ENCODE data around the gene ZMYND10.

The ZMYND10 gene

DNA sequence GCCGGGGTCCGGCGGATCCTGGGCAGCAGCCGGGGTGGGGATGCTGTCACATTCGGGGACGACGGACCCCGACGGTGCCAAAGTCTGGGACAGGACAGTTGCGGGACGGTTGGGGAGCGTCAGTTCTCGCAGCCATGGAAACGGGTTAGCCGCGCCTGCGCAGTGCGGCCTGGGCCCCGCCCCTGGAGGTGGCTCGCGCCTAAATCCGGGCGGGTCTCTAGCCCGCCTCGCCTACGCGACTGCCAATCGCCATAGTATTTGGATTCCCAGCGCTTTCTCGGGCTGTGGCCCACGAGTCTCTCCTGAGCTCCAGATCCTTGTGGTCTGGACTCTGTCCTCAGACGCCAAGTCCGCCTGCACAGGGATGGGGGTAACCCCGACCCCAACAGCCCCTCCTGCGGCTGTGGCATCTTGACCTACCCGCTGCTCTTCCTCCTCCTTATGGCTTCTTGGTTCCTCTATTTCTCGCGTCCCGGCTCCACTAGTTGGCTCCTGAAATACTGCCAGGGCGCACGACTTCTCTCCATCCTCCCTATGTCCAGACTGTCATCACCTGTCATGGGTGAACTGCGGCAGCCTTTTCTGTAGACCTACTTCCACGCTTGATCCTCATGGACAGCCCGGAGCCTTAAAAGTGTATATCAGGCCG, at the start of gene ZMYND10:
TSS of gene ZMYND10 (minus strand) at position 147 of the 649 bp plus-strand sequence. CDS start 153 bp downstream, outside the sequence.
- peak within 1 kb of the TSS; percentile 55 for H3K4me3 ChIP-seq (ENCODE audit: control insufficient read depth, low read depth, low read length)
- DNase-seq (ENCODE audit: low read depth), result no peak
- TF ChIP-seq, protein P1, sequence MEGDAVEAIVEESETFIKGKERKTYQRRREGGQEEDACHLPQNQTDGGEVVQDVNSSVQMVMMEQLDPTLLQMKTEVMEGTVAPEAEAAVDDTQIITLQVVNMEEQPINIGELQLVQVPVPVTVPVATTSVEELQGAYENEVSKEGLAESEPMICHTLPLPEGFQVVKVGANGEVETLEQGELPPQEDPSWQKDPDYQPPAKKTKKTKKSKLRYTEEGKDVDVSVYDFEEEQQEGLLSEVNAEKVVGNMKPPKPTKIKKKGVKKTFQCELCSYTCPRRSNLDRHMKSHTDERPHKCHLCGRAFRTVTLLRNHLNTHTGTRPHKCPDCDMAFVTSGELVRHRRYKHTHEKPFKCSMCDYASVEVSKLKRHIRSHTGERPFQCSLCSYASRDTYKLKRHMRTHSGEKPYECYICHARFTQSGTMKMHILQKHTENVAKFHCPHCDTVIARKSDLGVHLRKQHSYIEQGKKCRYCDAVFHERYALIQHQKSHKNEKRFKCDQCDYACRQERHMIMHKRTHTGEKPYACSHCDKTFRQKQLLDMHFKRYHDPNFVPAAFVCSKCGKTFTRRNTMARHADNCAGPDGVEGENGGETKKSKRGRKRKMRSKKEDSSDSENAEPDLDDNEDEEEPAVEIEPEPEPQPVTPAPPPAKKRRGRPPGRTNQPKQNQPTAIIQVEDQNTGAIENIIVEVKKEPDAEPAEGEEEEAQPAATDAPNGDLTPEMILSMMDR (IDR thresholded peaks at IDR 0.05; ENCODE audit: control insufficient read depth, insufficient read depth, low read depth, low read length, missing control alignments), result no peak

DNA sequence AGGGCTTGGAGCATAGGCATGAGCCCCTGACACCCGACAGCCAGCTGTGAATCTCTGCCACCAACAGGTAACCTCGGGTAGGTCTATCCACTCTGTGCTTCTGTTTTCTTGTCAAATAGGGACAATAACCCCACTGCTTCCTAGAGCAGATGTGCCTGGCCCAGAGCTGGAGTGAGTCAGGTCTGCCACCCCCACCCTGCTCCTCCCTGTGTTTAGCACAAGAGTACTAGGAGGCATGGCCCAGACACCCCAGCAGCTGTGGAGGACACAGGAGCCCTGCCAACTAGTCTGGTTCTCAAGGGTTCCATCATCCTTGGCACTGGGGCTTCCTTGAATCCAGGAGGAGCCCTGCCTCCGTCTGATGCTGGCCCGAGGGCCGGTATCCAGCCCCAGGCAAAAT, 47.5 kb upstream of the ZMYND10 start:
- no peak for DNase-seq (ENCODE audit: low read depth)
- TF ChIP-seq, protein P1 (IDR thresholded peaks at IDR 0.05; ENCODE audit: control insufficient read depth, insufficient read depth, low read depth, low read length, missing control alignments), result no peak
- H3K4me3 ChIP-seq (ENCODE audit: control insufficient read depth, low read depth, low read length), result no peak overlapping the region

DNA sequence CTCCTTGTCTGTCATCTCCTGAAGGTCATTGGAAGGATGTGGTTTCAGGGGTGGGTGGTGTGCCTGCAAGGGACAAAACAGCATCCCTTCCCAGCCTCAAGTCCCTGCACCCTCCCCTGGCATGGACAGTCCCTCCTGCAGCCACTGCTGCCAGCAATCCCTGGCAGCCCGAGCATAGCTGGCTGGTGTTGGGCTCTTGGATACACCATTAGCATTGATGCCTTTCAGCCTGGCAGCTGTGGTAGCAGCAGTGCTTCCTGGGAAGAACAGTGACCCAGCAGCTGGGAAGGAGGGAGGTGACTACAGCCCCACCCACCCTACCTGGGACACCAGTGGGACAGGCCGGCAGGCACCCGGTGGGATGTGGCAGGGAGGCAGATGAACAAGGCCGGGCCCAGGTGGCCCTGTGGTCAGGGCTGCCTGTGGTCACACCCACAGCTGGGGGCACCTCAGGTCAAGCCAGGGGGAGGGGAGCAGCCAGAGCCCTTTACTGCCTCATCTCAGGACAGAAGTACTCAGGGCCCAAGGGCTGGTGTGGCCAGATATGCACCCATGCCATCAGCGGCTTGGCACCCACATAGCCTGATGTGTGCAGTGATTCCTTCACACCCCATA, 46.7 kb upstream of the ZMYND10 start:
- no peak for DNase-seq (ENCODE audit: low read depth)
- no peak overlapping the region for H3K4me3 ChIP-seq (ENCODE audit: control insufficient read depth, low read depth, low read length)
- TF ChIP-seq, protein P1 (IDR thresholded peaks at IDR 0.05; ENCODE audit: control insufficient read depth, insufficient read depth, low read depth, low read length, missing control alignments), result no peak

DNA sequence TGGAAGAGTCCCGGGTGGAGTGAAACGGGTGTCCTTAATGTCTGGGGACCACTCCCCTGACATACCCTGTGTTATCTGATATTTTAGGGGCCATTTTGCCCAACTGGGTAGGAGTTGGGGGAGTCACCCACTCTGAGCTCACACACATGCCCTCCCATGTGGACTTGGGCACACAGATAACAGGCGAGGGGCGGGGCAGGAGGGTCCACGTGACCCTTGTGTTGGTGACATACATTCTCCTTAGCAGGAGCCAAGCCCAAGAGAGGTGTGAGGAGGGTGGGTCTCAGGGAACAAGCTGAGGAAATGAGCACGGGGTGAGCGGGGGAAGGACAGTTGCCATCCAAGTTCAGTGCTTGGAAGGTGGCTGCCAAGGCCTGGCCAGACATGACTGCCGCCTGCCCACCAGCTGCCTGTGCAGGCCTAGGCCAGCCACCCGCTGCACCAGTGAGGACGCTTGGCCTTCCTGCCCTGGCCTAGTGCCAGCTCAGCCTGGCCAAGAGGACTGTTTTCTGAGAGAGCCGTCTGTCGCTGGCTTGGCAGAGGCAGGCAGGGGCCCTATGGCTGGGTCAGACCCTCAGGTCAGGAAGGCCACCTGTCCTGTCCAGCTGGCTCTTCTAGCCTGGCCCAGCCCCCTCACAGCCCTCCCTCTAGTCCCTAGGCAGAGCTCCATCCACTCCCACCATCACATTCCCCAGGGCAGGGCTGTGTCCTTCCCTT, 45.1 kb upstream of the ZMYND10 start:
- no peak for DNase-seq (ENCODE audit: low read depth)
- no peak overlapping the region for H3K4me3 ChIP-seq (ENCODE audit: control insufficient read depth, low read depth, low read length)
- TF ChIP-seq, protein P1 (IDR thresholded peaks at IDR 0.05; ENCODE audit: control insufficient read depth, insufficient read depth, low read depth, low read length, missing control alignments), result no peak

DNA sequence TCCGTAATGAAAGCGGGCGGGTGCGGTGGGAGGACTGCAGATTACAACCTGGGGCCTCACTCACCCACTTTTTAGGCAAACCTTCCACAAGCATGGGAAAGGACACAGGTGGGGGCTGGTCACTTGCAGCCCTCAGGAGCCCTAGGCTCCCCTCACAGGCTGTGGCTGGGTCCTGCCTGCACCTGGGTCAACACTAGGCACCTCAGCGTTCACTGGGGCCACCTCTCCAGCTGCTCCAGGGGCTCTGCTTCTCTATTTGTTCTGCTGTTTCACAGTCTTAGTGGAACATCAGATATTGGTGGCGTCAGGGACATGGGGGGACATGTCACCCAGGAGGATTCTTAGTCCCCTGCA, 43.9 kb upstream of the ZMYND10 start:
- no peak overlapping the region for H3K4me3 ChIP-seq (ENCODE audit: control insufficient read depth, low read depth, low read length)
- TF ChIP-seq, protein P1 (IDR thresholded peaks at IDR 0.05; ENCODE audit: control insufficient read depth, insufficient read depth, low read depth, low read length, missing control alignments), result no peak
- DNase-seq (ENCODE audit: low read depth), result no peak

DNA sequence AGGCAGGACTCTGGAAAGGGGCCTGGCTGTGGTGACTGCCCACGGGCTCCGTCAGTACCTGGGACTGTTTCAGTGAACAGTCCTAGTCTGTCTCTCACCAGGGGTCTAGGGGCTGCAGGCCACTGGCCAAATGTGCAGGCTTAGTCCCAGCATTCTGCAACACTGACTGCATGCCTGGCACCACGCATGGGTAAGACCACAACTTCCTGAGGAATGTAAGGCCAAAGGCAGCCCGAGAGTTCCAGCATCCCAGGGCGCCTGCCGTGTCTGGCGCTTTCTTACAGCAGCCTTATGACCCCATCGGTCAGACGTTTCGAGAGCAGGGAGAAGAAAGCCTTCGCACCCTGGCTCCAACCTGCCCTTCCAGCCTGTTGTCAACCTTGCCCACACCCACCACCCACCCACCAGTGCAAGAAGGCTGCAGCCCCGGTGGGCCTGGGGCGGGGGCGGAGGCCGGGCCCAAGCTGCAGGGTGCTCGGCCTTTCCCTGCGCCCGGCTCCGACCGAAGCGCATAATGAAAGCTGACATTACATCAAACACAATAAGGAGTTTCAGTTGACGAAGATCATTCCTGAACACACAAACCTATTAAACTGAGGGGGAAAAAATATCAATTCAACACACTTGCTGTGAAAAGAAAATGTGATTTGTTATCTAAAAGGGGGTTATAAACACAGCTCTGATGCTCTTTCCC, 43.3 kb upstream of the ZMYND10 start:
- no peak for DNase-seq (ENCODE audit: low read depth)
- TF ChIP-seq, protein P1 (IDR thresholded peaks at IDR 0.05; ENCODE audit: control insufficient read depth, insufficient read depth, low read depth, low read length, missing control alignments), result no peak
- H3K4me3 ChIP-seq (ENCODE audit: control insufficient read depth, low read depth, low read length), result no peak overlapping the region
